HG03064 (cell line): ENCODE data around the gene DIP2A.
"Not testable (repeated sequence)": the region's sequence is repeated elsewhere in the genome, so short reads cannot be mapped to it uniquely, and the experiment has no call there.

Experiments
- ATAC-seq: cut with Tn5 transposase; IDR thresholded peaks from one replicate; pipeline ENCODE4 v1.9.1; 2021; ENCODE audit warnings: low read depth; ENCODE audit not compliant: unreplicated experiment

The DIP2A gene

DNA sequence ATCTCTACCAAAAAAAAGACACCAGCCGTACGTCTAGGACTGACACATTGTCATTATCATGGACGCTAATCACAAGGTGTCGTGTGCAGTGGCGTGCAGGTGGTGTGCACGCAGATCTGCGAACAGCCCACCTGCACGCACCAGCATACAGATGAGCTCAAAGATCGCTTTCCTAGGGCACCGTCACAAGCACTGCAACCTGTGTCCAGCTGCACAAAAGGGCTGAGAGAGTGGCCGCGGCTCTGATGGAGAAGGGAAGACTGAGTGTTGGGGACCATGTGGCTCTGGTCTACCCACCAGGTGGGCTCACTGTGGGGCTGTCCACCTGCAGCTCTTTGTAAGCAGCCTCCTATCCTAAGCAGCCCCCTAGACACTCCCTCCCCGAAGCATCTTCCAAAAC lies 95.3 kb downstream of the DIP2A start:
- no peak for ATAC-seq

- ATAC-seq, result no peak
Observed at GRCh38 chr21:46554431-46555224, 95.9 kb downstream of the DIP2A start.

DNA sequence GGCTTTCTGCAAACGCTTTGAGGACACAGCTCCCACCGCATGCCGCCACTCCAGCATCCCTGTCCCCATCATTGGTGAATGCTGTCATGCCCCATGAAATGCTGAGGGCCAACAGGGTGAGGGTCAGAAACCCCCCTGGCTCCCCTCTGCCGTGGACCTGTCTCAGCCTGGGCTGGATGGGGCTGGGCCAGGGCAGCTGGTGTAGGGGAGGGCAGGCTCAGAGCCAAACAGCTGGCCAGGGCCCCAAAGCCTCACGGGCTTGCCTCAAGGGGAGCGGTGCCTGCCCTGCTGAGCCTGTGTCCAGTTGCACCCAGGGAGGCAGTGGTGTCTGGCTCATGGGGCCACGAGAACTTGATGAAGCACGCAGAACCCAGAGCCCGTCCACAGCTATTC lies 96.5 kb downstream of the DIP2A start:
- ATAC-seq, result no peak

DNA sequence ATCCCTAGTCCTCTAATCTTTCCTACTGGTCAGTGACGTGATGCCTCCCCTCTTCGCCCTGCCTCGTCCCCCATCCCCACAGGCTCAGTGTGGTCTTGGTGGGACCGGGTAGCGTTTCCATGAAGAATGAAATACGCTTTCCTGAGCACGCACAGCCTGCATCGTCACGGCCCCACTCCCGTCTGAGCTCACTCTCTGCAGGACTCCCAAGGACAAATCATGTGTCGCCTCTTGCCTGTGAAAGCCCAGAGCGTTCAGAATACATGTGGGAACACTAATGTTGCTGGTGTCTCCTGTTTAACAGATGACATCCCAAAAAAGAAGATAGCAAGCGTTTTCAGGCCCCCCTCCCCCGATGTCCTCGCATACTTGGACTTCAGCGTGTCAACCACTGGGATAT lies 97.0 kb downstream of the DIP2A start:
- ATAC-seq, result no peak

DNA sequence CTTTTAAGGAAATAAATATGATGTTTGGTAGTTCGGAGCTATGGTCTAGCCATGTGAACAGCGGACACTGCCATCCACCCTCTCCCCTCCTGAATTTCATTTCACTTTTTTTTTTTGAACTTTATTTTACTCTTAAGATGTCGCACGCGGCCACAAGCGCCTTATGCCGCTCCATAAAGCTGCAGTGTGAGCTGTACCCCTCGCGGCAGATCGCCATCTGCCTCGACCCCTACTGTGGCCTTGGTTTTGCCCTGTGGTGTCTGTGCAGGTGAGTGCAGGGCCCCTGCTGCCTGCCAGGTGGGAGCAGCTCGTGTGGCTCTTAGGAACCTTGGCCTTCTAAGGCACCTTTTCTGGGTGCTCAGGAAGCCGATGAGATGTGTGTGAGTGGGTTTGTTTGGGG lies 98.1 kb downstream of the DIP2A start:
- no peak for ATAC-seq

- ATAC-seq, result no peak
Observed at GRCh38 chr21:46557469-46557868, 98.8 kb downstream of the DIP2A start.

DNA sequence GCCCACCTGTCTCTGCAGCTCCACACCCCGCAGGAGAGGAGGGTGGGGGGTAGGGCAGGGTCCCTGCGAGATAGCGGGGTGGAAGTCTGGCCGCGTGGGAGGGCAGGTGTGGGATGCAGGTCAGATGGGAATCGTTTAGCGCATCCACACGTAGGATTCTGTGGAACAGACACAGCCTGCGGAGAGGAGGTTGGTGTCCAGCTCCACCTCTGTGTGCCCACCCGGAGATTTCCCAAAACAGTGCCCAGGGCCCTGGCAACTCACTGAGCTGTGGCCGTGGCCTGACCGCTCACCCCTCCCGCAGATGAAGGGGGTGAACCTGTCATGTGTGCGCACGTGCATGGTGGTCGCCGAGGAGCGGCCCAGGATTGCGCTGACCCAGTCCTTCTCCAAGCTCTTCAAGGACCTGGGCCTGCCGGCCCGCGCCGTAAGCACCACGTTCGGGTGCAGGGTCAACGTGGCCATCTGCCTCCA lies 99.3 kb downstream of the DIP2A start:
- ATAC-seq, result no peak

GRCh38 chr21:46559291-46559983 lies 100.7 kb downstream of the DIP2A start:
- ATAC-seq, result no peak

DNA sequence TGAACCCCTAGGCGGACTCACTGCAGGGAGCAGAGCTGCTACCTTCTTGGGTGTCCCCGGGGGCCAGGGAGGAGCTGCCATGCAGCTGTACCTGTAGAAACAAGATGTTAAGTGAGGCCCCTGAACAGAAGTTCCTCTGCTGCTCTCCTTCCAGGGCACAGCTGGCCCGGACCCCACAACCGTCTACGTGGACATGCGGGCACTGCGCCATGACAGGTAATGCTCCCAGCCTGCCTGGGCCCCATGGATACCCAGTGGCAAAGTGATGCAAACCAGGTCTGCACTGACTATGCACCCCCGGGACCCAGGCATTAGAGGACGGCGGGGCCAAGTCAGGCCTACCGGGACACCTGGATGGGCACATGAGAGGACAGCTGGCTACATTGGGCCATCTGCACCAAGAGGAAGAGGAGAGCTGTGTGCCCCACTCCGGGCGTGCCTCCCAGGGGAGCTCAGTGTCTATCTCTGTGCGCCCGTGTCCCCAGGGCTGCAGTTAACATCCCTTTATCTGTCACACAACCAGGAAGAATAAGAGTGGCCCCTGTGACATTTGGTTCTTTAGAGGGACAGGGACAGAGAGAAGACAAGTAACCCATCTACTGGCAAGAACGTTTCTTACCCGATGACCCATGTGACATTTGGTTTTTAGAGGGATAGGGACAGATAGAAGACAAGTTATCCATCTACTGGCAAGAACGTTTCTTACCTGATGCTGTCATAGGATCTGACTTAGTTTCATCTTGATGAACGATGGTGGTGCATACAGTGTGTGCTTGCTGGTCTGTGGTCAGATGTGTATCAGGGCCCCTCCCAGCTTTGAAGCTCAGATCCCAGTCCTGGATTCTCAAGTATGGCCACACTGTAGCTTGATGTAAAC lies 102.1 kb downstream of the DIP2A start:
- ATAC-seq, result no peak

DNA sequence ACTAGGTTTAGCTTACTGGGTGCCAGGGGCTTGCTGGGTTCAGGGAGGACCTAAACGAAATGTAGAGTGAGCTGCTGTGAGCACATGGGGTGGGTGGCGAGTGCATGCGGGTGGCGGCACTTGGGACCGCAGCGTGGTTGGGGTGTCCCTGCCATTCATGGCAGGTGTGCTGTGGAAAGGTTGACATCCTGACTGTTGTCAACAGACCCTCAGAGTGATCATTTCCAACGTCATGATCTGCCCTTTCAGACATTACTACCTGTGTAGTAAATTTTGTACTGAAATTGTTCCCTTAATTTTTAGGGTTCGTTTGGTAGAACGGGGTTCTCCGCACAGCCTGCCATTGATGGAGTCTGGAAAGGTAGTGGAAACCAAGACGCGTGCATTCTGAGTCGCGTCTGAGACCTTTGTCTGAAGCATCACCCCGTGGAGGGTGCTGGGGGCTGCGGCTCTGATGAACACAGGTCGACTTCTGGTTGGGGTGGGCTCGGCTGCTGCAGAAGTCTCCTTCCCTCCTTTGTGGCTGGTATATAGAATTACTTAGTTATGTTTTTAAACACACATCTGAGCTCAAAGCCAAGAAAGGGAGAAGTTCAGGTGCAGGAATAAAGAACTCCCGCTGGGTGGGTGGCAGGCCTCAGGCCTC lies 102.9 kb downstream of the DIP2A start:
- ATAC-seq, result no peak

DNA sequence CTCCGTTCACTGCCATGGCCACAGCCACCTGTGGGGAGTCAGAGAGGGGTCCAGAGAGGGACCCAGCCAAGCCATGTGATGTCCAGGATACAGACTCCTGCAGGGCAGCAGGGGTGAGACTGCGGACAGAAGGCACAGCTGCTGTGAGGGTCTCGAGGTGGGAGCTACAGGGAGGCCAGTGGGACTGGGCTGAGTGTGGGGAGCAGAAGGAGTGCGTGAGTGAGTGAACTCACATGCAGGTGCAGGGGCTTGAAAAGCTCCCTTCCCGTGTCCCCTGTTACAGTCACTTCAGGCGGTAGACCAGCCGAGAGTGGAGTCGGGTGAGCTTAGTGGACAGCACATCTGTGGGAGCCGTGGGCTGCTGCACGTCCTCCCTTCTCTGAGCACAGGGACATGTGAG lies 103.8 kb downstream of the DIP2A start:
- no peak for ATAC-seq

DNA sequence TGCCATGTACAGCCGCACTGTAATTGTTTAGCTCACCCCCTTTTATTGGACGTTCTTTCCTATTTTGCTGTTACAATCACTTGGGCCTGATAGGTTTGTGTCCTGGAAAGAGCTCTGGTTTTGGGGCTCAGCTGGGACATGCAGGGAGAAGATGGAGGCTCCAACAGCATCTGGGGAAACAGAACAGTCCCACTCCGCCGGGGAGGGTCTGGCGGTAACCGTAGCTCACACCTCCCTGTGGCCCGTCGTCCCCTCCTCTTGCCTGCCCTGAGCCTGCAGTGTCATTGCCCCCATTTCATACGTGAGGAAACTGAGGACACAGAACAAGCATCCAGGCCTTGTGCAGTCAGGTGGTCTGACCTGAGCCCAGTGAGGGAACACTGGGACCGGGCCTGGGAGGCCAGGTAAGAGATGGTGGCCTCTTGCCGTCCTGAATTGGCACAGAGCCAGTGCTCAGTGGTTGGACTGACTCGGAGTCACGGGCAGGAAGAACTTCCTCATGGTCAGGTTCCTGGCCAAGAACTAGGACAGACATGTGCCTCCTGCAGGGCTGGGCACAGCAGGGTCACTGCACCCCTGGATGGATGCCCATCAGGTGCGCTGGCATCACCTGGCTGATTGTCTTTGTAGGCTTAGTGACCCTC lies 104.4 kb downstream of the DIP2A start:
- ATAC-seq, result no peak

- no peak for ATAC-seq
Observed at GRCh38 chr21:46564391-46564790, 105.7 kb downstream of the DIP2A start.

GRCh38 chr21:46567348-46567747 lies 108.7 kb downstream of the DIP2A start:
- ATAC-seq, result no peak

DNA sequence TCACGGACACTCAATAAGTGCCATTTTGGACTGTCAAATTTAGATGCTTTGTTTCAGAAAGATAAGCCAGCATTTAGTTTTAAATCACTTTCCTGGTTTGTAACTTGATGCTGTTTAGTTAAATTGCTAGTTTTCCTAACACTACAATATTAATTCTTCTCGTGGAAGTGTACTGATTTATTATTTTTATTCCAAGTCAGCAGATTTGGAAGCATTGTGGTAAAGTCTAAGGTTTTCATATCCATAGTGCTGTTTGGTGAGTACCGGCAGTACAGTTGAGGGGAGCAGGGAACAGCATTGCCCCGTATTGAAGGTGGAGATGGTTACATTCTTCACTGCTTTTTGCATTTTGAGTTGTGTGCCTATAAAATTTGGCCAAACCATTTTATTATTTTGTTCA lies 109.9 kb downstream of the DIP2A start:
- no peak for ATAC-seq

DNA sequence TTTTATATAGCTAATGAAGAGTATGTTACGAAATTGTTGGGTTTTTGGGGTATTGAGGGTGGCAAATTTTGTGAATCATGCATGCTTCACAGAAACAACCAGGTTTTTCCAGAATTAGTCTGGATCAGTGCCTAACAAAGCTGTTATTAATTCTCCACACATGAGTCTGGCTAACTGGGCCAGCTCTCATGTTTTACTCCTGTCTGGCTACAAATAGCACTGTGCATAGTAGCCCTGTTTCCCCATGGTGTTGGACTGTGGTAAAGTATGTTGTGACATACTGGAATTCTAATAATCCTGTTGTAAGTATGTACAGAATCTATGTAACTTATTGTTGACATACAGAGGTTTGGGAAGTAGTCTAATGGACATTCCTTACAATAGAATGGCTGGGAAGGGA lies 110.4 kb downstream of the DIP2A start:
- ATAC-seq, result no peak

GRCh38 chr21:46570119-46570518 lies 111.4 kb downstream of the DIP2A start:
- ATAC-seq, result no peak

GRCh38 chr21:46570631-46571030 lies 111.9 kb downstream of the DIP2A start:
- ATAC-seq, result no peak

GRCh38 chr21:46572850-46573249 lies 114.2 kb downstream of the DIP2A start:
- ATAC-seq, result no peak

- not testable (repeated sequence) for ATAC-seq
Observed at GRCh38 chr21:46577786-46578185, 119.1 kb downstream of the DIP2A start.
